Measurements from ENCODE around the gene USF3.

Gene USF3

GRCh38 chr3:113663324-113663750 lies 33.1 kb downstream of the USF3 start:
- Histone ChIP-seq H2AFZ (no peak overlapping the region), H3K9ac (no peak overlapping the region), H3K27me3 (ENCODE audit: control insufficient read depth, insufficient read depth, low read length) (no peaks in the 10 kb centered on the region), H3K27ac (no peak overlapping the region), H3K4me1 (no peaks in the 10 kb centered on the region), H3K36me3 (ENCODE audit: control insufficient read depth, insufficient read depth, low read length) (no peaks in the 10 kb centered on the region), H3K4me3 (ENCODE audit: low read depth, low read length) (no peak overlapping the region), H3K79me2 (no peaks in the 10 kb centered on the region), H3K4me2 (ENCODE audit: low read length) (no peak overlapping the region), H3K9me3 (ENCODE audit: control insufficient read depth, low read length) (no peaks in the 10 kb centered on the region)
- TF ChIP-seq CTCF (IDR thresholded peaks at IDR 0.05): no peak

- no peaks in the 10 kb centered on the region for H3K27me3 ChIP-seq (ENCODE audit: control insufficient read depth, insufficient read depth, low read length)
- H3K4me1 ChIP-seq: no peaks in the 10 kb centered on the region
- no peak overlapping the region for H2AFZ ChIP-seq
- H3K27ac ChIP-seq: no peak overlapping the region
- no peak overlapping the region for H3K4me2 ChIP-seq (ENCODE audit: low read length)
- H3K79me2 ChIP-seq: no peaks in the 10 kb centered on the region
- no peak for TF ChIP-seq CTCF (IDR thresholded peaks at IDR 0.05)
- H3K36me3 ChIP-seq (ENCODE audit: control insufficient read depth, insufficient read depth, low read length): no peaks in the 10 kb centered on the region
- H3K9me3 ChIP-seq (ENCODE audit: control insufficient read depth, low read length): no peaks in the 10 kb centered on the region
- no peak overlapping the region for H3K9ac ChIP-seq
- H3K4me3 ChIP-seq (ENCODE audit: low read depth, low read length): no peak overlapping the region
These were observed 33.6 kb downstream of the USF3 start for GRCh38 chr3:113662824-113663223.

- Histone ChIP-seq H3K9ac (no peak overlapping the region), H3K27me3 (ENCODE audit: control insufficient read depth, insufficient read depth, low read length) (no peaks in the 10 kb centered on the region), H3K4me2 (ENCODE audit: low read length) (no peak overlapping the region), H3K36me3 (ENCODE audit: control insufficient read depth, insufficient read depth, low read length) (no peaks in the 10 kb centered on the region), H3K27ac (no peak overlapping the region), H3K4me1 (no peaks in the 10 kb centered on the region), H2AFZ (no peak overlapping the region), H3K79me2 (no peaks in the 10 kb centered on the region), H3K4me3 (ENCODE audit: low read depth, low read length) (no peak overlapping the region), H3K9me3 (ENCODE audit: control insufficient read depth, low read length) (no peaks in the 10 kb centered on the region)
- no peak for TF ChIP-seq CTCF (IDR thresholded peaks at IDR 0.05)
These were observed 35.5 kb downstream of the USF3 start for GRCh38 chr3:113660896-113661295.

GRCh38 chr3:113660458-113660857 lies 36.0 kb downstream of the USF3 start:
- Histone ChIP-seq H3K36me3 (ENCODE audit: control insufficient read depth, insufficient read depth, low read length) (no peaks in the 10 kb centered on the region), H3K27ac (no peak overlapping the region), H3K9me3 (ENCODE audit: control insufficient read depth, low read length) (no peaks in the 10 kb centered on the region), H3K79me2 (no peaks in the 10 kb centered on the region), H3K4me2 (ENCODE audit: low read length) (no peak overlapping the region), H3K4me1 (peaks cover under 1% of the 10 kb centered on the region), H3K9ac (no peak overlapping the region), H3K27me3 (ENCODE audit: control insufficient read depth, insufficient read depth, low read length) (no peaks in the 10 kb centered on the region), H2AFZ (no peak overlapping the region), H3K4me3 (ENCODE audit: low read depth, low read length) (no peak overlapping the region)
- TF ChIP-seq CTCF (IDR thresholded peaks at IDR 0.05): no peak

GRCh38 chr3:113659996-113660395 lies 36.4 kb downstream of the USF3 start:
- Histone ChIP-seq H3K4me1 (peaks cover 5% of the 10 kb centered on the region), H3K9me3 (ENCODE audit: control insufficient read depth, low read length) (no peaks in the 10 kb centered on the region), H3K9ac (no peak overlapping the region), H3K27ac (no peak overlapping the region), H3K79me2 (no peaks in the 10 kb centered on the region), H3K4me3 (ENCODE audit: low read depth, low read length) (no peak overlapping the region), H3K27me3 (ENCODE audit: control insufficient read depth, insufficient read depth, low read length) (no peaks in the 10 kb centered on the region), H3K4me2 (ENCODE audit: low read length) (no peak overlapping the region), H3K36me3 (ENCODE audit: control insufficient read depth, insufficient read depth, low read length) (no peaks in the 10 kb centered on the region), H2AFZ (no peak overlapping the region)
- no peak for TF ChIP-seq CTCF (IDR thresholded peaks at IDR 0.05)
